HepG2 (cell line): ENCODE measurements around the gene C10orf90. TPM values are rescaled to one million over a fixed set of nuclear protein-coding genes. Genes with fewer than 3 reads are reported as not detected.

Source experiments
- ATAC-seq: fragments of 200-7000 bp; cut with Tn5 transposase; 3 replicates; pipeline ENCODE4 v1.9.1; 2020; ENCODE audit warnings: mild to moderate bottlenecking, moderate library complexity
- BruUV-seq: library from RNA; stranded (reverse); fragments of 400-500 nt; replicated peaks from 2 replicates; lab custom pipeline; 2021; lab: Mats Ljungman, UMichigan
- CTCF ChIA-PET: fragments of 300-600 bp; formaldehyde crosslinking; extraction: SDS; loops from one replicate; lab custom pipeline; 2021; ENCODE audit warnings: low total read pairs, inconsistent platforms, low intra/inter-chr PET ratio; lab: Yijun Ruan, JAX
- POLR2A ChIA-PET: fragments of 350-600 bp; sonication (Branson Sonifier 250); formaldehyde crosslinking; loops from one replicate; lab custom pipeline; 2020; ENCODE audit warnings: antibody characterized with exemption, inconsistent platforms; lab: Yijun Ruan, JAX
- DNase-seq: peaks from one replicate; pipeline ENCODE4 v3.0.0-alpha.2; 2015; ENCODE audit warnings: low spot score
- FAIRE-seq: peaks from 3 replicates; lab custom pipeline; 2011; peaks lifted over from hg19 to GRCh38; lab: Jason Lieb, UNC
- H2AFZ ChIP-seq: one replicate; pipeline ENCODE4 v1.6.1; 2011; ENCODE audit warnings: low read length, inconsistent platforms
- H3K27ac ChIP-seq: fragments of 300-600 bp; 3 replicates; pipeline ENCODE4 v1.8.0; 2011; ENCODE audit warnings: mixed run types, mild to moderate bottlenecking, mixed read lengths, low read length, inconsistent platforms; ENCODE audit not compliant: insufficient read depth; ENCODE audit errors: extremely low read length
- H3K27me3 ChIP-seq, 2 experiments: fragments of 200-600 bp in 1 of 2; 2 replicates in 1 of 2; 3 replicates in 1 of 2; pipeline versions ENCODE4 v1.6.0 to v1.8.0; 2011; ENCODE audit warnings: low read length in 2 of 2, mild to moderate bottlenecking in 2 of 2, moderate library complexity in 2 of 2, inconsistent platforms in 1 of 2; ENCODE audit not compliant: insufficient read depth in 2 of 2, control insufficient read depth in 1 of 2
- H3K36me3 ChIP-seq, 2 experiments: fragments of 200-600 bp in 1 of 2; replicated peaks in 1 of 2; 2 replicates in 1 of 2; 3 replicates in 1 of 2; pipeline versions ENCODE4 v1.5.1 to v1.8.0; 2011; ENCODE audit warnings: low read length in 2 of 2, inconsistent platforms in 1 of 2; ENCODE audit not compliant: insufficient read depth in 2 of 2, control insufficient read depth in 1 of 2
- H3K4me1 ChIP-seq: 2 replicates; pipeline ENCODE4 v1.5.1; 2012; ENCODE audit warnings: low read length, inconsistent platforms; ENCODE audit not compliant: insufficient read depth
- H3K4me2 ChIP-seq: 2 replicates; pipeline ENCODE4 v1.6.0; 2011; ENCODE audit warnings: low read depth, low read length, inconsistent platforms
- H3K4me3 ChIP-seq, 3 experiments: fragments of 200-600 bp in 1 of 3; sonication (generic), shearing (Covaris generic) in 1 of 3; replicated peaks in 1 of 3; 2 replicates each; pipeline ENCODE4 v1.5.1; 2011 to 2016; ENCODE audit warnings: low read length in 3 of 3, inconsistent platforms in 2 of 3, low read depth in 2 of 3, mild to moderate bottlenecking in 2 of 3, control low read depth in 1 of 3, mixed read lengths in 1 of 3; ENCODE audit not compliant: insufficient read depth in 1 of 3
- H3K79me2 ChIP-seq: one replicate; pipeline ENCODE4 v1.6.1; 2011; ENCODE audit warnings: low read length, inconsistent platforms; ENCODE audit not compliant: insufficient read depth
- H3K9ac ChIP-seq: 2 replicates; pipeline ENCODE4 v1.6.0; 2011; ENCODE audit warnings: mild to moderate bottlenecking, low read depth, low read length, inconsistent platforms; ENCODE audit not compliant: insufficient read depth
- H3K9me3 ChIP-seq: 2 replicates; pipeline ENCODE4 v1.5.1; 2012; ENCODE audit warnings: mild to moderate bottlenecking, low read length
- H4K20me1 ChIP-seq: 2 replicates; pipeline ENCODE4 v1.6.0; 2011; ENCODE audit warnings: inconsistent platforms, mild to moderate bottlenecking, low read length, moderate library complexity; ENCODE audit not compliant: insufficient read depth
- CHCHD3 ChIP-seq: sonication (generic); formaldehyde crosslinking; IDR thresholded peaks from 2 replicates; pipeline ENCODE4 v1.8.0; 2022; ENCODE audit warnings: mild to moderate bottlenecking, missing genetic modification reagents, moderate library complexity
- HOXA3 ChIP-seq: sonication (generic); formaldehyde crosslinking; IDR thresholded peaks from 2 replicates; pipeline ENCODE4 v1.5.0; 2020; ENCODE audit warnings: missing genetic modification reagents
- HOXA7 ChIP-seq: sonication (generic); formaldehyde crosslinking; IDR thresholded peaks from 2 replicates; pipeline ENCODE4 v1.8.1; 2022; ENCODE audit warnings: mild to moderate bottlenecking, missing genetic modification reagents, moderate library complexity
- MAF1 ChIP-seq: sonication (generic); formaldehyde crosslinking; IDR thresholded peaks from 2 replicates; pipeline ENCODE4 v1.5.0; 2020; ENCODE audit warnings: missing genetic modification reagents, borderline replicate concordance
- MTF2 ChIP-seq: sonication (generic); formaldehyde crosslinking; IDR thresholded peaks from 2 replicates; pipeline ENCODE4 v1.5.0; 2020; ENCODE audit warnings: missing genetic modification reagents, borderline replicate concordance
- MYC ChIP-seq: sonication (generic); formaldehyde crosslinking; IDR thresholded peaks from 2 replicates; pipeline ENCODE4 v1.9.0; 2021; ENCODE audit warnings: missing genetic modification reagents, borderline replicate concordance
- PHF20 ChIP-seq: sonication (generic); formaldehyde crosslinking; IDR thresholded peaks from 2 replicates; pipeline ENCODE4 v1.5.0; 2020; ENCODE audit warnings: mild to moderate bottlenecking, missing genetic modification reagents
- STAT5B ChIP-seq: sonication (generic); formaldehyde crosslinking; IDR thresholded peaks from 2 replicates; pipeline ENCODE4 v1.4.0; 2020; ENCODE audit warnings: missing genetic modification reagents
- TGIF2 ChIP-seq: IDR thresholded peaks from 2 replicates; pipeline ENCODE4 v1.6.1; 2016; ENCODE audit warnings: control low read depth, missing compliant biosample characterization
- ZFP1 ChIP-seq: IDR thresholded peaks from 2 replicates; pipeline ENCODE4 v1.6.1; 2016
- ZFP36L1 ChIP-seq: sonication (generic); formaldehyde crosslinking; IDR thresholded peaks from 2 replicates; pipeline ENCODE4 v1.8.0; 2022; ENCODE audit warnings: mild to moderate bottlenecking, missing genetic modification reagents, moderate library complexity
- ZNF326 ChIP-seq: sonication (generic); formaldehyde crosslinking; IDR thresholded peaks from 2 replicates; pipeline ENCODE4 v1.4.0; 2020; ENCODE audit warnings: missing genetic modification reagents, borderline replicate concordance
- ZNF335 ChIP-seq: sonication (generic); formaldehyde crosslinking; IDR thresholded peaks from 2 replicates; pipeline ENCODE4 v1.4.0; 2020; ENCODE audit warnings: missing genetic modification reagents
- ZNF510 ChIP-seq: sonication (generic); formaldehyde crosslinking; IDR thresholded peaks from 2 replicates; pipeline ENCODE4 v1.4.0; 2020; ENCODE audit warnings: low read depth, mild to moderate bottlenecking, missing genetic modification reagents
- ZNF530 ChIP-seq: sonication (generic); formaldehyde crosslinking; IDR thresholded peaks from 2 replicates; pipeline ENCODE4 v1.5.0; 2020; ENCODE audit warnings: low read depth, mild to moderate bottlenecking, missing genetic modification reagents
- ZNF549 ChIP-seq: sonication (generic); formaldehyde crosslinking; IDR thresholded peaks from 2 replicates; pipeline ENCODE4 v1.5.0; 2020; ENCODE audit warnings: missing genetic modification reagents
- WGBS: methylation state at CpG from one replicate; pipeline ENCODE4 v1.1.6; 2017; ENCODE audit warnings: low lambda C conversion rate; 5-methylcytosine and 5-hydroxymethylcytosine counted together
- in situ Hi-C: cut with HindIII; loops from 2 replicates; pipeline ENCODE4 v1.10.0; 2017; ENCODE audit warnings: low pct_unique_long_range_greater_than_20kb; ENCODE audit not compliant: extremely low pct_ligation_motif_present
- intact Hi-C: fragments of 100-400 bp; cut with micrococcal nuclease; formaldehyde crosslinking; loops from one replicate; pipeline ENCODE4 v1.10.0; 2022; ENCODE audit not compliant: unreplicated experiment
- polyA plus RNA-seq, 8 experiments: library from polyadenylated mRNA; depleted of rRNA in 3 of 8; stranded (reverse) in 7 of 8; unstranded in 1 of 8; fragments of >200 nt; fragmentation: Illumina TruSeq in 4 of 8; extraction: Trizol in 4 of 8; gene quantifications; 2 replicates each; pipeline versions ENCODE4 v1.2.1 to v1.2.3, GENCODE V29; 2011 to 2016; ENCODE audit warnings: low read depth in 4 of 8, missing spikeins in 1 of 8, mixed read lengths in 1 of 8; ENCODE audit not compliant: insufficient read depth in 1 of 8
- total RNA-seq, 5 experiments: library from RNA; depleted of rRNA; stranded (reverse); fragments of >200 nt; fragmentation: Illumina TruSeq; extraction: Trizol; gene quantifications; 2 replicates each; pipeline ENCODE4 v1.2.3, GENCODE V29; 2016; ENCODE audit warnings: low read depth in 1 of 5
- TF ChIP-seq, protein P1 (sequence below), 2 experiments: sonication (generic) in 1 of 2; formaldehyde crosslinking in 1 of 2; IDR thresholded peaks; 2 replicates each; pipeline versions ENCODE4 v1.4.0 to v1.6.1; 2016 to 2020; ENCODE audit warnings: borderline replicate concordance in 1 of 2, low read depth in 1 of 2, mild to moderate bottlenecking in 1 of 2, missing genetic modification reagents in 1 of 2
- TF ChIP-seq, protein P2 (sequence below): IDR thresholded peaks from 2 replicates; pipeline ENCODE4 v1.6.1; 2012; ENCODE audit warnings: low read depth, low read length, improper control_type of control experiment

Gene C10orf90
- total and polyA plus RNA-seq, 2 of the 13 experiments (the other 11 are each of a cell fraction or from before 2014, with no cell fraction given) = not detected

DNA sequence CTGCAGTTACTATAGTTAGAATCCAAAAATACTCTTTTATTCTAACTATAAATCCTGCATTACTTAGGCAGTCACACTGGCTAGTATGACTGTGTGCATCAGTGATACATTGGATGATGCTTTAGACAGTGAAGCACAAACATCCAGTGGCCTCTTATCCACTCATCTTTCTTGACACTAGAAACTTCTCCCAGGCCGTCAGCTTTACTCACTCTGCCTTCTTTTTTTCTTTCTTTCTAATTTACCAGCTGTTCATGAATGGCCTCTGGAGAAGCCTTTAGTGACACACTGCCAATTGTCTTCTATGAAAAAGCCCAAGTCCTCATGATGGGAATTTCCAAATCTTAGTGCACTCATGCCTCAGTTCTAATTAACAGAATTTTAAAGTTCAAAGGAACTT lies 26.2 kb upstream of the C10orf90 start (continued):
- TF ChIP-seq, protein P1, sequence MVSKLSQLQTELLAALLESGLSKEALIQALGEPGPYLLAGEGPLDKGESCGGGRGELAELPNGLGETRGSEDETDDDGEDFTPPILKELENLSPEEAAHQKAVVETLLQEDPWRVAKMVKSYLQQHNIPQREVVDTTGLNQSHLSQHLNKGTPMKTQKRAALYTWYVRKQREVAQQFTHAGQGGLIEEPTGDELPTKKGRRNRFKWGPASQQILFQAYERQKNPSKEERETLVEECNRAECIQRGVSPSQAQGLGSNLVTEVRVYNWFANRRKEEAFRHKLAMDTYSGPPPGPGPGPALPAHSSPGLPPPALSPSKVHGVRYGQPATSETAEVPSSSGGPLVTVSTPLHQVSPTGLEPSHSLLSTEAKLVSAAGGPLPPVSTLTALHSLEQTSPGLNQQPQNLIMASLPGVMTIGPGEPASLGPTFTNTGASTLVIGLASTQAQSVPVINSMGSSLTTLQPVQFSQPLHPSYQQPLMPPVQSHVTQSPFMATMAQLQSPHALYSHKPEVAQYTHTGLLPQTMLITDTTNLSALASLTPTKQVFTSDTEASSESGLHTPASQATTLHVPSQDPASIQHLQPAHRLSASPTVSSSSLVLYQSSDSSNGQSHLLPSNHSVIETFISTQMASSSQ (IDR thresholded peaks at IDR 0.05; ENCODE audit: low read depth) = no peak
- TF ChIP-seq, protein P1 (CRISPR knock-in tag; IDR thresholded peaks at IDR 0.05; ENCODE audit: borderline replicate concordance) = no peak
- TF ChIP-seq HOXA3 (CRISPR knock-in tag) (no peak), ZNF530 (CRISPR knock-in tag) (no peak)

- no peak for ATAC-seq
Measured at GRCh38 chr10:126691456-126691855, 21.0 kb upstream of the C10orf90 start.

More at GRCh38 chr10:126691456-126691855, 21.0 kb upstream of the C10orf90 start:
- CTCF ChIA-PET = no interaction called here
- POLR2A ChIA-PET = no interaction called here
- Histone ChIP-seq H3K4me2 (no peak overlapping the region), H2AFZ (no peak overlapping the region), H3K9ac (no peak overlapping the region), H3K27ac (no peak overlapping the region), H3K9me3 (no peaks in the 10 kb centered on the region), H3K4me3 (no peak overlapping the region), H3K36me3 (no peaks in the 10 kb centered on the region), H3K79me2 (no peaks in the 10 kb centered on the region), H3K27me3 (peaks cover 0 to 10% of the 10 kb centered on the region in 2 experiments; a peak in 2 of 5 replicates), H3K4me1 (no peaks in the 10 kb centered on the region), H4K20me1 (no peaks in the 10 kb centered on the region)
- in situ Hi-C loops = no loop called here
- FAIRE-seq (no peak), DNase-seq (no peak)
- no peak for TF ChIP-seq MYC (CRISPR knock-in tag)
- TF ChIP-seq ZNF326 (CRISPR knock-in tag) = no peak
- no peak for TF ChIP-seq ZFP36L1
- TF ChIP-seq ZNF549 (CRISPR knock-in tag) = no peak
- no peak for TF ChIP-seq MAF1 (CRISPR knock-in tag)
- no peak for TF ChIP-seq TGIF2 (CRISPR knock-in tag)
- TF ChIP-seq ZNF335 = no peak
- no peak for TF ChIP-seq HOXA7 (CRISPR knock-in tag)
- no peak for TF ChIP-seq ZNF510 (CRISPR knock-in tag)
- TF ChIP-seq MTF2 = no peak
- TF ChIP-seq, protein P2, sequence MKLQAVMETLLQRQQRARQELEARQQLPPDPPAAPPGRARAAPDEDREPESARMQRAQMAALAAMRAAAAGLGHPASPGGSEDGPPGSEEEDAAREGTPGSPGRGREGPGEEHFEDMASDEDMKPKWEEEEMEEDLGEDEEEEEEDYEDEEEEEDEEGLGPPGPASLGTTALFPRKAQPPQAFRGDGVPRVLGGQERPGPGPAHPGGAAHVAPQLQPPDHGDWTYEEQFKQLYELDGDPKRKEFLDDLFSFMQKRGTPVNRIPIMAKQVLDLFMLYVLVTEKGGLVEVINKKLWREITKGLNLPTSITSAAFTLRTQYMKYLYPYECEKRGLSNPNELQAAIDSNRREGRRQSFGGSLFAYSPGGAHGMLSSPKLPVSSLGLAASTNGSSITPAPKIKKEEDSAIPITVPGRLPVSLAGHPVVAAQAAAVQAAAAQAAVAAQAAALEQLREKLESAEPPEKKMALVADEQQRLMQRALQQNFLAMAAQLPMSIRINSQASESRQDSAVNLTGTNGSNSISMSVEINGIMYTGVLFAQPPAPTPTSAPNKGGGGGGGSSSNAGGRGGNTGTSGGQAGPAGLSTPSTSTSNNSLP = no peak
- TF ChIP-seq ZFP1 (CRISPR knock-in tag) = no peak
- no peak for TF ChIP-seq STAT5B (CRISPR knock-in tag)
- no peak for TF ChIP-seq PHF20 (CRISPR knock-in tag)
- no peak for TF ChIP-seq CHCHD3
- BruUV-seq = no TSS peak
- intact Hi-C loops = no loop called here
- 10% methylated on average over 1 of the region's 1 CpG for WGBS
